NT2/D1 (cell line): Measurements from ENCODE around the gene RAB5B.

ENCODE experiments used
- SUZ12 ChIP-seq: IDR thresholded peaks from 2 replicates; pipeline ENCODE4 v1.6.1; 2011; ENCODE audit not compliant: insufficient read length, insufficient read depth; ENCODE audit errors: extremely low read depth
- ZNF274 ChIP-seq: IDR thresholded peaks from 2 replicates; pipeline ENCODE4 v1.6.1; 2011; ENCODE audit warnings: mild to moderate bottlenecking, low read depth, low read length

DNA sequence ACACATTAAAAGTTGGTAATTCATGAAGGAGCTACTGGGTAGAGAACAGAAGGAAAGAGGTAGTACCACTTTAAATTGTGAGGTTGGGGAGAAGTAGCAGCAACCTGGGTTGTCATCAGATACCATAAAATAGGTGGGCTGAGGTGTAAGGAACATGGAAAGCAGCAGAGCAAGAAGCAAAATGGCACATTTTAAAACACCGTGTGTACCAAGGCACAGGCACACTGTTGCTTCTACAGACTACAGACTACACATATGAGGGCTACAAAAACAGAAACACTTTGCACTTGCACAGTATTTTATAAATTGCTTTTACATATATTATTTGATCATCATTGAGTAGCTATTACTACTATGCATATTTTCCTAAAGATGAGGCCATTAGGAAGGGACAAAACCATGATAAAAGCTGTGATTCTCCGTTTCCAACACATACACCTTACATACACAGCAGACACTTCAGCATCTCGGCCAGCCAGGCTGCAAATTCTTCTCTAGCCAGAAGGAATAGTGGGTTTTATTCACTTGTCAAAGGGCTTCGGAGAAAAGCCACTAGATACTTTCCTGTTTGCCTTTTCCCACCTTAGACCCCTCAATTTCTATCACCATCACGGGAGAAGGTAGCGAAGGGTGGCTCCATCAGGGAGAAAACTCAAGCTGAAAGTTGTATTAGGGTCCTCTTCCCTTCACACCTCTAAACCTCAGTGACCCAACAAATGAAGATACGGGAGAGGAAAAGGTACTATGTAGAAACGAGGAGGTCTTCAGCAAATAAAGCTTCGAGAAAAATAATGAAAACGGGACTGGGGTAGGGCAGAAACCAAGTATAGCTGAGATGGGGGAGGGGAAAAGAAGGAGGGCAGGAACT lies 47.8 kb upstream of the RAB5B start:
- TF ChIP-seq SUZ12: no peak
- no peak for TF ChIP-seq ZNF274
